T-helper 2 cell treated with Interferon-gamma antibody and Interleukin-4, amounts not matched to agents 5 μg/mL and 100 μg/mL, for 36 hours (primary cell): Measurements from ENCODE around the gene FAM89A.
A peak's percentile ranks its signal among the peaks of the same experiment; 100 is the strongest.
"Not testable (repeated sequence)": the region's sequence is repeated elsewhere in the genome, so short reads cannot be mapped to it uniquely, and the experiment has no call there.

ENCODE experiments used
- DNase-seq: peaks from one replicate; pipeline ENCODE4 v3.0.0; 2021; ENCODE audit warnings: low spot score
- H3K27ac Mint-ChIP-seq: one replicate; pipeline ENCODE4 v1.8.0; 2021; ENCODE audit warnings: mild to moderate bottlenecking, mixed read lengths
- H3K27me3 Mint-ChIP-seq: one replicate; pipeline ENCODE4 v1.8.0; 2021; ENCODE audit warnings: low read depth, mixed read lengths
- H3K36me3 Mint-ChIP-seq: one replicate; pipeline ENCODE4 v1.8.0; 2021; ENCODE audit warnings: low read depth, mixed read lengths
- H3K4me1 Mint-ChIP-seq: one replicate; pipeline ENCODE4 v1.8.0; 2021; ENCODE audit warnings: low read depth, mixed read lengths
- H3K4me3 Mint-ChIP-seq: one replicate; pipeline ENCODE4 v1.8.0; 2022; ENCODE audit warnings: mild to moderate bottlenecking, moderate library complexity, mixed read lengths
- H3K9me3 Mint-ChIP-seq: one replicate; pipeline ENCODE4 v1.8.0; 2021; ENCODE audit warnings: mixed read lengths

The FAM89A gene

DNA sequence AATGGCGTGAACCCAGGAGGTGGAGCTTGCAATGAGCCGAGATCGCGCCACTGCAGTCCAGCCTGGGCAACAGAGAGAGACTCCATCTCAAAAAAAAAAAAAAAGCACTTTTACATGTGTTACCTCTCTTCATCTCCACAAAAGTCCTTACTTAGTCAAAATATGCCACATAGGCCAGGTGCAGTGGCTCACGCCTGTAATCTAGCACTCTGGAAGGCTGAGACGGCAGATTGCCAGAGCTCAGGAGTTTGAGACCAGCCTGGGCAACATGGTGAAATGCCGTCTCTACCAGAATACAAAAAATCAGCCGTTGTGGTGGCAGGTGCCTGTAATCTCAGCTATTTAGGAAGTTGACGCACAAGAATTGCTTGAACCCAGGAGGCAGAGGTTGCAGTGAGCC, 8.4 kb upstream of the FAM89A start:
- not testable (repeated sequence) for H3K36me3 Mint-ChIP-seq, H3K4me1 Mint-ChIP-seq, DNase-seq, H3K27ac Mint-ChIP-seq, H3K9me3 Mint-ChIP-seq, H3K4me3 Mint-ChIP-seq
- peaks cover 43% of the 10 kb centered on the region for H3K27me3 Mint-ChIP-seq

DNA sequence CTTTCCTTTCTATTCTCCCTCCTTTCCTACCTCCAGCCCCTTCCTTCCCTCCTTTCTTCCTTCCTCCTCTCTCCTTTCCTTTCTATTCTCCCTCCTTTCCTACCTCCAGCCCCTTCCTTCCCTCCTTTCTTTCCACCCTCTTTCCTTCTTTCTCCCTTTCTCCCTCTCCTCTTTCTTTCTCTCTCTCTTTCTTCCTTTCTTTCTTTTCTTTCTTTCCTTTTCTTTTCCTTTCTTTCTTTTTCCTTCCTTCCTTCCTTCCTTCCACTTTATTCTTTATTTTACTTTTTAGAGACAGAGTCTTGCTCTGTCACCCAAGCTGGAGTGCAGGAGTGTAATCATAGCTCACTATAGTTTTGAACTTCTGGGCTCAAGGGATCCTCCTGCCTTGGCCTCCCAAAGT, 7.5 kb upstream of the FAM89A start:
- H3K27ac Mint-ChIP-seq, DNase-seq, H3K4me3 Mint-ChIP-seq, H3K9me3 Mint-ChIP-seq, H3K36me3 Mint-ChIP-seq, H3K4me1 Mint-ChIP-seq: not testable (repeated sequence)
- peaks cover 46% of the 10 kb centered on the region for H3K27me3 Mint-ChIP-seq

GRCh38 chr1:231046730-231047395, 6.8 kb upstream of the FAM89A start:
- no peak for DNase-seq
- H3K9me3 Mint-ChIP-seq = peaks cover 3% of the 10 kb centered on the region
- H3K4me3 Mint-ChIP-seq = no peak overlapping the region
- H3K36me3 Mint-ChIP-seq = no peaks in the 10 kb centered on the region
- H3K27ac Mint-ChIP-seq = no peak overlapping the region
- H3K27me3 Mint-ChIP-seq = peaks cover 51% of the 10 kb centered on the region
- H3K4me1 Mint-ChIP-seq = peaks cover 2% of the 10 kb centered on the region

DNA sequence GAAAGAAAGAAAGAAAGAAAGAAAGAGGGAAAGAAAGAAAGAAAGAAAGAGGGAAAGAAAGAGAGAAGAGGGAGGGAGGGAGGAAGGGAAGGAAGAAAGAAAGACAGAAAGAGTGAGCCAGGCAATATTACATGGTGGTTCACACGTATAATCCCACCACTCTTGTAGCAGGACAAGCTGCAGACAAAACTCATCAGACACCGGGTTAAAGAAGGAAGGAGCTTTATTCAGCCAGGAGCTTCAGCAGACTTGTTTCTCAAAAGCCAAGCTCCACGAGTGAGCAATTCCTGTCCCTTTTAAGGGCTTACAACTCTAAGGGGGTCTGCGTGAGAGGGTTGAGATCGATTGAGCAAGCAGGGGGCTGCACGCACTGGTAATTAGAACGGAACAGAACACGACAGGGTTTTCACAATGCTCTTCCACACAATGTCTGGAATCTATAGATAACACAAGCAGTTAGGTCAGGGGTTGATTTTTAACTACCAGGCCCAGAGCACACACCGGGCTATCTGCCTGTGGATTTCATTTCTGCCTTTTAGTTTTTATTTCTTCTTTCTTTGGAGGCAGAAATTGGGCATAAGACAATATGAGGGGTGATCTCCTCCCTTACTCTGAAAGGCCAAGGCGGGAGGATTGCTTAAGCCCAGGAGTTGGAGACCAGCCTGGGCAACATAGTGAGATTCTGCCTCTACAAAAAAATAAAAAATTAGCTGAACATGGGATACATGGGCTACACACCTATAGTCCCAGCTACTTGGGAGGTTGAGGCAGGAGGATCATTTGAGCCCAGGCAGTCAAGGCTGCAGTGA, 6.1 kb upstream of the FAM89A start:
- peaks cover 58% of the 10 kb centered on the region for H3K27me3 Mint-ChIP-seq
- not testable (repeated sequence) for H3K27ac Mint-ChIP-seq

GRCh38 chr1:231045286-231045685, 5.2 kb upstream of the FAM89A start:
- Mint-ChIP-seq H3K36me3 (no peaks in the 10 kb centered on the region), H3K4me3 (no peak overlapping the region), H3K27ac (no peak overlapping the region), H3K9me3 (peaks cover 3% of the 10 kb centered on the region), H3K27me3 (peaks cover 58% of the 10 kb centered on the region), H3K4me1 (peaks cover 6% of the 10 kb centered on the region)
- no peak for DNase-seq

More for the DNA sequence above, 6.1 kb upstream of the FAM89A start:
- not testable (repeated sequence) for H3K4me3 Mint-ChIP-seq, H3K36me3 Mint-ChIP-seq, H3K4me1 Mint-ChIP-seq, DNase-seq, H3K9me3 Mint-ChIP-seq

DNA sequence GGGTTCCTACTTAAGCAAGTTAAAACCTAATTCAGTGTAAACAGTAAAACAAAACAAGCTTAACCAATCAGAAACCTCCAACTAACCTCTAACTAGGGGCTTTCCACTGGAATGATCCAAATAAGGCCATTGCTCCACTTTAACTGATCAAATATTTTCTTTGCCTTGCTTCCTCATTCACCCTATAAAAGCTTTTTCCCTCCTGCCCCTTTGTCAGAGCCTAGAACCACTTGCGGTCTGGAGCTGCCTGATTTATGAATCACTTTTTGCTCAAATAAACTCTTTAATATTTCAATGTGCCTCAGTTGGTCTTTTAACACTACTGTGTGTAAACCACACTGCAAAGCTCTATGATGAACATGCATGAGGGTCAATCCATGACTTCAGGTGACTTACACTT, 4.5 kb upstream of the FAM89A start:
- DNase-seq = no peak
- no peak overlapping the region for H3K4me3 Mint-ChIP-seq
- H3K9me3 Mint-ChIP-seq = peaks cover 3% of the 10 kb centered on the region
- H3K27ac Mint-ChIP-seq = no peak overlapping the region
- H3K36me3 Mint-ChIP-seq = no peaks in the 10 kb centered on the region
- peaks cover 57% of the 10 kb centered on the region for H3K27me3 Mint-ChIP-seq
- peaks cover 6% of the 10 kb centered on the region for H3K4me1 Mint-ChIP-seq

DNA sequence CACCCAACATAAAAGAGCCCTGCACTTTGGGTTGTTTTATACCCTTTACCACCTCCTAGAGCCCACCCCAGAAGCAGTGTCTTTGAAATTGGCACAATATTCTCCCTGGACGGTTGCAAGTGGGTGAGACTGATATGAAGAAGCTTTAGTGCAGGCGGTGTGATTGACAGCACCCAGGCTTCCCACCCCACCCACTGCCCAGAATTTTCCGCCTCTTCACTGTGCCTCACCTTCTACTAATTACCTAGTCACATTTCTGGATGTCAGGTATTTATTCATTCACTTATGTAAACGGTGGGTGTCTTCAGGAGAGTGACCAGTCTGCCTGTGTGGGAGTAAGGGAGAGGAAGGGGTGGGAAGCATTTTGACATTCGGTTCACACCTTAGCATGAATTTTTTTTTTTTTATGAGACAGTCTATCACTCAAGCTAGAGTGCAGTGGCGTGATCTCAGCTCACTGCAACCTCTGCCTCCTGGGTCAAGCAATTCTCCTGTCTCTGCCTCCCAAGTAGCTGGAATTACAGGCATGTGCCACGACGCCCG, 1.7 kb upstream of the FAM89A start:
- Mint-ChIP-seq H3K27me3 (peaks cover 39% of the 10 kb centered on the region), H3K4me1 (peaks cover 20% of the 10 kb centered on the region), H3K9me3 (peaks cover 3% of the 10 kb centered on the region), H3K36me3 (no peaks in the 10 kb centered on the region), H3K4me3 (peak overlapping the region; percentile 56), H3K27ac (no peak overlapping the region)
- DNase-seq = no peak

DNA sequence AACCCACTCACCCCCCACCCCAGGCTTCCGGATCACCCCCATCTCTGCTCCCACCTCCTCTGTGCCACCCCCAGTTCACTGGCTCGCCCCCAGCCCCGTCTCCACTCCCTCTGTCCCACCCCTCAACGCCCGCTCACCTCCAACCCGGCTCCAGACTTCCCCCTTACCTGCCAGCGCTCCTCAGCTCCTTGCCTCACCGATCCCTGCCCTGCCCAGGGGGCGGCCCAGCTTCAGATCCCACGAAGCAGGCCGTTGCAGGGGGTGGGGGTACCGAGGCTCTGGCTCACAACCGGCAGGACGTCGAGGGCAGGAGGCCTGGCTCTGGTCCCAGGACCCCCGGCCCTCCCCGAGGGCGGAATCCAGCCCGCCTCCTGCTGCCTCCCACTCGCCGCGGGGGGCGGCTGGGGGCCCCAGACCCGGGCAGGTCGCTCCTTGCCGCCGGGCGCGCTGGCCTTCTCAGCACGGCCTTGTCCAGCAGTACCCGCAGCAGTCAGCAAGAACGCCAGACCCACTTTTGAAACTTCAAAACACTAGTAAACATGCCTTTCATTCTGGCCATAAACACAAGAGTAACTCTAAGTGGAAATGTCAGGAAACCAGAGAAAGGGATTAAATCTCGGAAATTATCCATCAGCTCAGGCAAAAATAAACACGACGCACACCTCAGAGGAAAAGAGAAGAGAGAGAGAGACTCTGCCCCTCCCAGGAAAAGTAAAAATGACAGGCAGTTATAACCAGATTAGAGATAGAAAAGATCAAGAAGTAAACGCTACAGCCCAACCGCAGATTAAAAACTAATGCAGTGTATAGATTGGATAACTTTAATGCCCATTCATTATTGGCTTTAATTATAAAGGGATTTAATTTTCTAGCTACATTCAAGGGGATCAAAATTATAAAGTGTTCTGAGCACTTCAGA, 1.0 kb upstream of the FAM89A start:
- no peak for DNase-seq
- H3K27me3 Mint-ChIP-seq = peaks cover 32% of the 10 kb centered on the region
- no peaks in the 10 kb centered on the region for H3K36me3 Mint-ChIP-seq
- peaks cover 3% of the 10 kb centered on the region for H3K9me3 Mint-ChIP-seq
- H3K4me1 Mint-ChIP-seq = peaks cover 28% of the 10 kb centered on the region
- H3K4me3 Mint-ChIP-seq = peak overlapping the region; percentile 56
- H3K27ac Mint-ChIP-seq = peak overlapping the region; percentile 17

- peak overlapping the region; percentile 70 for H3K4me3 Mint-ChIP-seq
- H3K27me3 Mint-ChIP-seq = peaks cover 18% of the 10 kb centered on the region
- no peaks in the 10 kb centered on the region for H3K36me3 Mint-ChIP-seq
- H3K9me3 Mint-ChIP-seq = no peaks in the 10 kb centered on the region
- H3K27ac Mint-ChIP-seq = no peak overlapping the region
- peaks cover 26% of the 10 kb centered on the region for H3K4me1 Mint-ChIP-seq
- DNase-seq = peak; percentile 40
Measured at GRCh38 chr1:231039161-231040018, 664 bp downstream of the FAM89A start.

GRCh38 chr1:231037585-231038517, 2.2 kb downstream of the FAM89A start:
- Mint-ChIP-seq H3K36me3 (no peaks in the 10 kb centered on the region), H3K27ac (no peak overlapping the region), H3K9me3 (no peaks in the 10 kb centered on the region), H3K4me1 (peaks cover 28% of the 10 kb centered on the region), H3K27me3 (peaks cover 14% of the 10 kb centered on the region), H3K4me3 (no peak overlapping the region)
- no peak for DNase-seq

- Mint-ChIP-seq H3K9me3 (no peaks in the 10 kb centered on the region), H3K4me3 (no peak overlapping the region), H3K4me1 (peaks cover 27% of the 10 kb centered on the region), H3K27ac (no peak overlapping the region), H3K27me3 (peaks cover 5% of the 10 kb centered on the region), H3K36me3 (no peaks in the 10 kb centered on the region)
- DNase-seq = no peak
Measured at GRCh38 chr1:231036416-231036815, 3.6 kb downstream of the FAM89A start.

- Mint-ChIP-seq H3K36me3 (no peaks in the 10 kb centered on the region), H3K27me3 (peaks cover 2% of the 10 kb centered on the region)
Measured at GRCh38 chr1:231035799-231036198, 4.3 kb downstream of the FAM89A start.

More at GRCh38 chr1:231035799-231036198, 4.3 kb downstream of the FAM89A start:
- Mint-ChIP-seq H3K4me3 (no peak overlapping the region), H3K9me3 (no peaks in the 10 kb centered on the region), H3K4me1 (peaks cover 24% of the 10 kb centered on the region), H3K27ac (no peak overlapping the region)
- DNase-seq = no peak
